Measurements from ENCODE around the gene PHKB.

GRCh38 chr16:47711809-47712208 lies 250.7 kb downstream of the PHKB start:
- TF ChIP-seq CTCF (IDR thresholded peaks at IDR 0.05) (no peak), EZH2 (IDR thresholded peaks at IDR 0.05) (no peak)

Measured in neural progenitor cell (in vitro differentiated cells).